ENCODE measurements around the gene PTPRS.

Gene PTPRS

DNA sequence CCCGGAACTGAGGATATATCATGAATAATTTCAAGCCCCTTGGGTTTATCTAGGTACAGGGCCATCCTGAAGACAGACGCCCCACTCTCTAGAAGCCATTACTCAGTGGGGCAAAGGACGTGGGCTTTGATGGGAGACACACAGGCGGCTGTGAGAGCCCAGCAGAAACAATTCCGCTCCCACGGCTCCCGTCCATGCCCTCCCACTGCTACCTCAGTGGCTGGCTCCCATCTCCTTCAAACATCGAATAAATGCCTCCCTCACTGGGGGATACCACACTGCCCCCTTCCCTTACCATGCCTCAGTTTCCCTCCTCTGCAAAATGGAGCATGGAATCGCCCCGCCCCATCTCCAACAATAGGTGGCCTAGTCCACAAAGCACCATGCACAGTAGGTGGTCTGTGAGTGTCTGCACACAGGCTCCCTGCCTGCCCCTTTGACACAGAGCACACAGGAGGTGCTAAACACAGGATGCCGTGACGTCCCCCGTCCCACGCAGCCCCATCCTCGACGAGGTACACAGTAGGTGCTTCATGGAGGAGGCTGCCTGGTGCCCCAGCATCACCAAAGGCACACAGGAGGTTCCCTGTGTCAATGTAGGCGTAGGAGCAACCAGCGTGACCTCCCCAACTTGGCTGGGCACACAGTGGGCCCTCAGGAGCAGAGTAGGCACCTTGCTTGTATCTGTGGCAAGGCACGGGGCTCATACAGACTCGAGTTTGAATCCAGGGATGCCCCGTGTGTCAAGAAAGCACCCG, 46.0 kb downstream of the PTPRS start:
- ChIA-PET POLR2A (no interaction called here), CTCF (interaction anchor here (0.6 kb wide), 1 partner anchor 82 kb away, joined by 4 read pairs; no protein-coding TSS in a partner anchor)
- Histone ChIP-seq H3K4me1 (ENCODE audit: control insufficient read depth, insufficient read depth, low read length) (peaks cover 2% of the 10 kb centered on the region; the same call in 1 of the 2 replicates), H3K9me3 (ENCODE audit: control insufficient read depth, insufficient read depth, low read depth, low read length) (no peaks in the 10 kb centered on the region), H3K4me3 (ENCODE audit: low read depth, low read length) (no peak overlapping the region), H3K36me3 (ENCODE audit: control insufficient read depth in 2 of 2, insufficient read depth in 1 of 2, low read length in 2 of 2) (no peaks in the 10 kb centered on the region), H3K27ac (ENCODE audit: extremely low read depth, low read depth, low read length) (no peak overlapping the region)
- TF ChIP-seq, protein P1, sequence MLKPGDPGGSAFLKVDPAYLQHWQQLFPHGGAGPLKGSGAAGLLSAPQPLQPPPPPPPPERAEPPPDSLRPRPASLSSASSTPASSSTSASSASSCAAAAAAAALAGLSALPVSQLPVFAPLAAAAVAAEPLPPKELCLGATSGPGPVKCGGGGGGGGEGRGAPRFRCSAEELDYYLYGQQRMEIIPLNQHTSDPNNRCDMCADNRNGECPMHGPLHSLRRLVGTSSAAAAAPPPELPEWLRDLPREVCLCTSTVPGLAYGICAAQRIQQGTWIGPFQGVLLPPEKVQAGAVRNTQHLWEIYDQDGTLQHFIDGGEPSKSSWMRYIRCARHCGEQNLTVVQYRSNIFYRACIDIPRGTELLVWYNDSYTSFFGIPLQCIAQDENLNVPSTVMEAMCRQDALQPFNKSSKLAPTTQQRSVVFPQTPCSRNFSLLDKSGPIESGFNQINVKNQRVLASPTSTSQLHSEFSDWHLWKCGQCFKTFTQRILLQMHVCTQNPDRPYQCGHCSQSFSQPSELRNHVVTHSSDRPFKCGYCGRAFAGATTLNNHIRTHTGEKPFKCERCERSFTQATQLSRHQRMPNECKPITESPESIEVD (tag by site-specific recombination; IDR thresholded peaks at IDR 0.05), result no peak
- TF ChIP-seq OSR2 (tag by site-specific recombination; IDR thresholded peaks at IDR 0.05) (peak; percentile 27; the same call in 1 of the 2 replicates), ZNF624 (tag by site-specific recombination; IDR thresholded peaks at IDR 0.05) (no peak), ZNF560 (tag by site-specific recombination; IDR thresholded peaks at IDR 0.05; ENCODE audit: borderline replicate concordance) (no peak), ZNF785 (tag by site-specific recombination; IDR thresholded peaks at IDR 0.05) (no peak), ZNF768 (tag by site-specific recombination; IDR thresholded peaks at IDR 0.05) (no peak), ZNF548 (tag by site-specific recombination; IDR thresholded peaks at IDR 0.05) (no peak), ZNF600 (tag by site-specific recombination; IDR thresholded peaks at IDR 0.05) (no peak), ZIC2 (tag by site-specific recombination; IDR thresholded peaks at IDR 0.05) (peak; percentile 34; the same call in 1 of the 2 replicates), ZFP41 (tag by site-specific recombination; IDR thresholded peaks at IDR 0.05; ENCODE audit: borderline replicate concordance) (no peak), ZNF777 (tag by site-specific recombination; IDR thresholded peaks at IDR 0.05; ENCODE audit: borderline replicate concordance) (no peak), SP7 (tag by site-specific recombination; IDR thresholded peaks at IDR 0.05) (no peak), EGR2 (tag by site-specific recombination; IDR thresholded peaks at IDR 0.05; ENCODE audit: low read depth) (peak; percentile 36; the same call in 1 of the 2 replicates), ZNF658 (tag by site-specific recombination; IDR thresholded peaks at IDR 0.05) (no peak), ZNF561 (tag by site-specific recombination; IDR thresholded peaks at IDR 0.05; ENCODE audit: borderline replicate concordance) (no peak), ZNF311 (tag by site-specific recombination; IDR thresholded peaks at IDR 0.05; ENCODE audit: borderline replicate concordance) (no peak), ZNF350 (tag by site-specific recombination; IDR thresholded peaks at IDR 0.05) (no peak), MYNN (tag by site-specific recombination; IDR thresholded peaks at IDR 0.05; ENCODE audit: borderline replicate concordance) (no peak), ZNF292 (tag by site-specific recombination; IDR thresholded peaks at IDR 0.05; ENCODE audit: borderline replicate concordance, low read depth) (no peak), TRIM28 (IDR thresholded peaks at IDR 0.05; ENCODE audit: borderline replicate concordance, low read length) (no peak), ZFP69B (tag by site-specific recombination; IDR thresholded peaks at IDR 0.05) (no peak), ZNF830 (tag by site-specific recombination; IDR thresholded peaks at IDR 0.05; ENCODE audit: low read depth) (no peak), ZSCAN23 (tag by site-specific recombination; IDR thresholded peaks at IDR 0.05) (no peak)
- TF ChIP-seq, protein P2, sequence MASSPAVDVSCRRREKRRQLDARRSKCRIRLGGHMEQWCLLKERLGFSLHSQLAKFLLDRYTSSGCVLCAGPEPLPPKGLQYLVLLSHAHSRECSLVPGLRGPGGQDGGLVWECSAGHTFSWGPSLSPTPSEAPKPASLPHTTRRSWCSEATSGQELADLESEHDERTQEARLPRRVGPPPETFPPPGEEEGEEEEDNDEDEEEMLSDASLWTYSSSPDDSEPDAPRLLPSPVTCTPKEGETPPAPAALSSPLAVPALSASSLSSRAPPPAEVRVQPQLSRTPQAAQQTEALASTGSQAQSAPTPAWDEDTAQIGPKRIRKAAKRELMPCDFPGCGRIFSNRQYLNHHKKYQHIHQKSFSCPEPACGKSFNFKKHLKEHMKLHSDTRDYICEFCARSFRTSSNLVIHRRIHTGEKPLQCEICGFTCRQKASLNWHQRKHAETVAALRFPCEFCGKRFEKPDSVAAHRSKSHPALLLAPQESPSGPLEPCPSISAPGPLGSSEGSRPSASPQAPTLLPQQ (tag by site-specific recombination; IDR thresholded peaks at IDR 0.05), result no peak
- TF ChIP-seq, protein P3, sequence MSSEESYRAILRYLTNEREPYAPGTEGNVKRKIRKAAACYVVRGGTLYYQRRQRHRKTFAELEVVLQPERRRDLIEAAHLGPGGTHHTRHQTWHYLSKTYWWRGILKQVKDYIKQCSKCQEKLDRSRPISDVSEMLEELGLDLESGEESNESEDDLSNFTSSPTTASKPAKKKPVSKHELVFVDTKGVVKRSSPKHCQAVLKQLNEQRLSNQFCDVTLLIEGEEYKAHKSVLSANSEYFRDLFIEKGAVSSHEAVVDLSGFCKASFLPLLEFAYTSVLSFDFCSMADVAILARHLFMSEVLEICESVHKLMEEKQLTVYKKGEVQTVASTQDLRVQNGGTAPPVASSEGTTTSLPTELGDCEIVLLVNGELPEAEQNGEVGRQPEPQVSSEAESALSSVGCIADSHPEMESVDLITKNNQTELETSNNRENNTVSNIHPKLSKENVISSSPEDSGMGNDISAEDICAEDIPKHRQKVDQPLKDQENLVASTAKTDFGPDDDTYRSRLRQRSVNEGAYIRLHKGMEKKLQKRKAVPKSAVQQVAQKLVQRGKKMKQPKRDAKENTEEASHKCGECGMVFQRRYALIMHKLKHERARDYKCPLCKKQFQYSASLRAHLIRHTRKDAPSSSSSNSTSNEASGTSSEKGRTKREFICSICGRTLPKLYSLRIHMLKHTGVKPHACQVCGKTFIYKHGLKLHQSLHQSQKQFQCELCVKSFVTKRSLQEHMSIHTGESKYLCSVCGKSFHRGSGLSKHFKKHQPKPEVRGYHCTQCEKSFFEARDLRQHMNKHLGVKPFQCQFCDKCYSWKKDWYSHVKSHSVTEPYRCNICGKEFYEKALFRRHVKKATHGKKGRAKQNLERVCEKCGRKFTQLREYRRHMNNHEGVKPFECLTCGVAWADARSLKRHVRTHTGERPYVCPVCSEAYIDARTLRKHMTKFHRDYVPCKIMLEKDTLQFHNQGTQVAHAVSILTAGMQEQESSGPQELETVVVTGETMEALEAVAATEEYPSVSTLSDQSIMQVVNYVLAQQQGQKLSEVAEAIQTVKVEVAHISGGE (tag by site-specific recombination; conservative IDR thresholded peaks at IDR 0.05; ENCODE audit: low read depth), result no peak
- TF ChIP-seq, protein P4, sequence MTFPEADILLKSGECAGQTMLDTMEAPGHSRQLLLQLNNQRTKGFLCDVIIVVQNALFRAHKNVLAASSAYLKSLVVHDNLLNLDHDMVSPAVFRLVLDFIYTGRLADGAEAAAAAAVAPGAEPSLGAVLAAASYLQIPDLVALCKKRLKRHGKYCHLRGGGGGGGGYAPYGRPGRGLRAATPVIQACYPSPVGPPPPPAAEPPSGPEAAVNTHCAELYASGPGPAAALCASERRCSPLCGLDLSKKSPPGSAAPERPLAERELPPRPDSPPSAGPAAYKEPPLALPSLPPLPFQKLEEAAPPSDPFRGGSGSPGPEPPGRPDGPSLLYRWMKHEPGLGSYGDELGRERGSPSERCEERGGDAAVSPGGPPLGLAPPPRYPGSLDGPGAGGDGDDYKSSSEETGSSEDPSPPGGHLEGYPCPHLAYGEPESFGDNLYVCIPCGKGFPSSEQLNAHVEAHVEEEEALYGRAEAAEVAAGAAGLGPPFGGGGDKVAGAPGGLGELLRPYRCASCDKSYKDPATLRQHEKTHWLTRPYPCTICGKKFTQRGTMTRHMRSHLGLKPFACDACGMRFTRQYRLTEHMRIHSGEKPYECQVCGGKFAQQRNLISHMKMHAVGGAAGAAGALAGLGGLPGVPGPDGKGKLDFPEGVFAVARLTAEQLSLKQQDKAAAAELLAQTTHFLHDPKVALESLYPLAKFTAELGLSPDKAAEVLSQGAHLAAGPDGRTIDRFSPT (tag by site-specific recombination; IDR thresholded peaks at IDR 0.05), result no peak
- TF ChIP-seq, protein P5, sequence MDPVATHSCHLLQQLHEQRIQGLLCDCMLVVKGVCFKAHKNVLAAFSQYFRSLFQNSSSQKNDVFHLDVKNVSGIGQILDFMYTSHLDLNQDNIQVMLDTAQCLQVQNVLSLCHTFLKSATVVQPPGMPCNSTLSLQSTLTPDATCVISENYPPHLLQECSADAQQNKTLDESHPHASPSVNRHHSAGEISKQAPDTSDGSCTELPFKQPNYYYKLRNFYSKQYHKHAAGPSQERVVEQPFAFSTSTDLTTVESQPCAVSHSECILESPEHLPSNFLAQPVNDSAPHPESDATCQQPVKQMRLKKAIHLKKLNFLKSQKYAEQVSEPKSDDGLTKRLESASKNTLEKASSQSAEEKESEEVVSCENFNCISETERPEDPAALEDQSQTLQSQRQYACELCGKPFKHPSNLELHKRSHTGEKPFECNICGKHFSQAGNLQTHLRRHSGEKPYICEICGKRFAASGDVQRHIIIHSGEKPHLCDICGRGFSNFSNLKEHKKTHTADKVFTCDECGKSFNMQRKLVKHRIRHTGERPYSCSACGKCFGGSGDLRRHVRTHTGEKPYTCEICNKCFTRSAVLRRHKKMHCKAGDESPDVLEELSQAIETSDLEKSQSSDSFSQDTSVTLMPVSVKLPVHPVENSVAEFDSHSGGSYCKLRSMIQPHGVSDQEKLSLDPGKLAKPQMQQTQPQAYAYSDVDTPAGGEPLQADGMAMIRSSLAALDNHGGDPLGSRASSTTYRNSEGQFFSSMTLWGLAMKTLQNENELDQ (tag by site-specific recombination; IDR thresholded peaks at IDR 0.05; ENCODE audit: low read depth), result no peak
